Esophagus muscularis mucosa (tissue), 4 donors: Measurements from ENCODE around the gene KRTAP5-6. TPM values are rescaled to one million over a fixed set of nuclear protein-coding genes. Genes with fewer than 3 reads are reported as not detected.

Source experiments
- DNase-seq: peaks from one replicate; pipeline ENCODE4 v3.0.0-alpha.2; 2017; ENCODE audit errors: extremely low spot score
- H3K27ac ChIP-seq, 4 donors: fragments of 200-600 bp; sonication (generic); replicated peaks in 1 of 4; 1 replicate in 3 of 4; 2 replicates in 1 of 4; pipeline ENCODE4 v1.5.1; 2016 to 2019; ENCODE audit warnings: mild to moderate bottlenecking in 1 of 4
- H3K27me3 ChIP-seq, 4 donors: fragments of 200-600 bp; sonication (generic); one replicate each; pipeline versions ENCODE4 v1.5.1 to v1.6.0; 2016 to 2019
- H3K36me3 ChIP-seq, 4 donors: fragments of 200-600 bp; sonication (generic); one replicate each; pipeline ENCODE4 v1.5.1; 2016 to 2019
- H3K4me1 ChIP-seq, 4 donors: fragments of 200-600 bp; sonication (generic); one replicate each; pipeline ENCODE4 v1.5.1; 2016 to 2019
- H3K4me3 ChIP-seq, 4 donors: fragments of 200-600 bp; sonication (generic); 1 replicate in 2 of 4; 2 replicates in 2 of 4; pipeline ENCODE4 v1.5.1; 2016 to 2019; ENCODE audit warnings: mild to moderate bottlenecking in 4 of 4, moderate library complexity in 1 of 4
- H3K9me3 ChIP-seq, 4 donors: fragments of 200-600 bp; sonication (generic); 1 replicate in 3 of 4; 2 replicates in 1 of 4; pipeline ENCODE4 v1.5.1; 2016 to 2019
- CTCF ChIP-seq, 3 experiments: fragments of 200-600 bp in 2 of 3; fragments of 450-650 bp in 1 of 3; sonication (generic) in 2 of 3; IDR thresholded peaks; one replicate each; pipeline ENCODE4 v1.5.1; 2017 to 2019; ENCODE audit warnings: antibody characterized with exemption in 3 of 3, mild to moderate bottlenecking in 2 of 3, moderate library complexity in 1 of 3
- EP300 ChIP-seq: sonication (generic); formaldehyde crosslinking; IDR thresholded peaks from one replicate; pipeline ENCODE4 v1.6.1; 2017; ENCODE audit warnings: antibody characterized with exemption
- POLR2A ChIP-seq: fragments of 450-650 bp; IDR thresholded peaks from one replicate; pipeline ENCODE4 v1.6.1; 2017; ENCODE audit warnings: antibody characterized with exemption, moderate library complexity, mild to moderate bottlenecking, low read depth
- POLR2AphosphoS5 ChIP-seq, 2 donors: sonication (generic); formaldehyde crosslinking; IDR thresholded peaks; one replicate each; pipeline ENCODE4 v1.6.1; 2017; ENCODE audit warnings: antibody characterized with exemption in 2 of 2
- WGBS: methylation state at CpG from one replicate; pipeline ENCODE4 v1.1.5; 2018; 5-methylcytosine and 5-hydroxymethylcytosine counted together
- intact Hi-C: fragments of 100-400 bp; cut with DNase I; formaldehyde crosslinking; loops from one replicate; pipeline ENCODE4 v1.15.1; 2023
- total RNA-seq, 4 donors: library from RNA; depleted of rRNA; stranded (reverse); fragments of >200 nt; gene quantifications; one replicate each; pipeline versions ENCODE4 v1.1.0 to v1.2.1, GENCODE V29; 2016

Gene KRTAP5-6
- total RNA-seq, 4 donors from 2014 or later, result not detected

- no peak for DNase-seq
- Histone ChIP-seq H3K4me1 (peaks cover 31 to 39% (median 36%) of the 10 kb centered on the region in 4 donors), H3K9me3 (no peaks in the 10 kb centered on the region), H3K4me3 (no peak overlapping the region), H3K27ac (no peak overlapping the region), H3K36me3 (peaks cover 0 to 3% (median 0%) of the 10 kb centered on the region in 4 donors), H3K27me3 (peaks cover 0 to 36% (median 0%) of the 10 kb centered on the region in 4 donors)
- 95% methylated on average over 12 of the region's 21 CpGs for WGBS
- TF ChIP-seq POLR2AphosphoS5 (IDR thresholded peaks at IDR 0.05) (no peak), CTCF (IDR thresholded peaks at IDR 0.05) (no peak), EP300 (no peak), POLR2A (no peak)
- intact Hi-C loops, result no loop called here
Observed at GRCh38 chr11:1746956-1747752, 50.2 kb downstream of the KRTAP5-6 start.

Other genes starting within 250 kb of the KRTAP5-6 start
- gene MOB2, start 210.4 kb upstream of the KRTAP5-6 start, total RNA-seq, result 100 to 1,000 TPM in 2 of 4 donors, 10 to 100 TPM in 2; 66.6 to 115 (median 89.5) TPM
- 1 to 10 TPM; 2.5 to 8.5 (median 4.8) TPM for gene DUSP8, start 124.9 kb upstream of the KRTAP5-6 start, total RNA-seq
- gene KRTAP5-1, start 111.9 kb upstream of the KRTAP5-6 start, total RNA-seq, result not detected
- gene KRTAP5-2, start 98.9 kb upstream of the KRTAP5-6 start, total RNA-seq, result not detected
- gene KRTAP5-3, start 88.7 kb upstream of the KRTAP5-6 start, total RNA-seq, result not detected
- gene KRTAP5-4, start 75.1 kb upstream of the KRTAP5-6 start, total RNA-seq, result not detected
- not detected for gene KRTAP5-5, start 67.4 kb upstream of the KRTAP5-6 start, total RNA-seq
- gene IFITM10, start 53.4 kb downstream of the KRTAP5-6 start, total RNA-seq, result under 1 TPM; 0.42 to 0.58 (median 0.54) TPM
- 100 to 1,000 TPM; 186 to 338 (median 270) TPM for gene CTSD, start 66.7 kb downstream of the KRTAP5-6 start, total RNA-seq
- not detected for gene SYT8, start 137.8 kb downstream of the KRTAP5-6 start, total RNA-seq
- gene TNNI2, start 141.8 kb downstream of the KRTAP5-6 start, total RNA-seq, result 1 to 10 TPM in 1 of 4 donors, not detected in 3; 4.2 TPM
- gene LSP1, start 155.9 kb downstream of the KRTAP5-6 start, total RNA-seq, result 10 to 100 TPM; 10.3 to 36.5 (median 35.4) TPM
- not detected for gene PRR33, start 194.7 kb downstream of the KRTAP5-6 start, total RNA-seq
- 1 to 10 TPM; 2.8 to 6.0 (median 3.6) TPM for gene TNNT3, start 222.5 kb downstream of the KRTAP5-6 start, total RNA-seq